Endothelial cell of umbilical vein (primary cell): ENCODE measurements around the gene AFAP1L2. TPM values are rescaled to one million over a fixed set of nuclear protein-coding genes. Genes with fewer than 3 reads are reported as not detected.

Experiments used
- BruUV-seq: library from RNA; stranded (reverse); fragments of 400-500 nt; replicated peaks from 2 replicates; lab custom pipeline; 2021; lab: Mats Ljungman, UMichigan
- CTCF ChIA-PET: fragments of 300-600, 350-600 bp; sonication (Branson Sonifier 250); formaldehyde crosslinking; loops from one replicate; lab custom pipeline; 2021; ENCODE audit warnings: antibody characterized with exemption, inconsistent platforms; lab: Charles Lee
- POLR2A ChIA-PET: fragments of 300-600, 350-600 bp; sonication (Branson Sonifier 250); formaldehyde crosslinking; loops from one replicate; lab custom pipeline; 2021; ENCODE audit warnings: antibody characterized with exemption, inconsistent platforms; lab: Charles Lee
- DNase-seq: peaks from one replicate; pipeline ENCODE4 v3.0.0-alpha.2; 2011; ENCODE audit warnings: low read depth, low spot score
- FAIRE-seq: peaks from 2 replicates; lab custom pipeline; 2011; peaks lifted over from hg19 to GRCh38; lab: Jason Lieb, UNC
- H2AFZ ChIP-seq: 2 replicates; pipeline ENCODE4 v1.6.0; 2012; ENCODE audit warnings: low read depth, low read length, control low read depth, inconsistent platforms
- H3K27ac ChIP-seq: 2 replicates; pipeline ENCODE4 v1.5.1; 2011; ENCODE audit warnings: low read depth, mild to moderate bottlenecking, control low read depth, low read length, moderate library complexity; ENCODE audit not compliant: insufficient read depth
- H3K27me3 ChIP-seq, 2 experiments: 2 replicates each; pipeline versions ENCODE4 v1.6.0 to v1.6.1; 2011; ENCODE audit warnings: low read length in 2 of 2, mixed read lengths in 1 of 2; ENCODE audit not compliant: control insufficient read depth in 2 of 2, insufficient read depth in 2 of 2
- H3K36me3 ChIP-seq, 2 experiments: 2 replicates in 1 of 2; 3 replicates in 1 of 2; pipeline ENCODE4 v1.5.1; 2011; ENCODE audit warnings: low read length in 2 of 2, mild to moderate bottlenecking in 1 of 2, moderate library complexity in 1 of 2; ENCODE audit not compliant: control insufficient read depth in 2 of 2, insufficient read depth in 2 of 2; ENCODE audit errors: extremely low read depth in 1 of 2
- H3K4me1 ChIP-seq: 3 replicates; pipeline ENCODE4 v1.5.1; 2011; ENCODE audit warnings: mild to moderate bottlenecking, low read length; ENCODE audit not compliant: control insufficient read depth, insufficient read depth; ENCODE audit errors: extremely low read depth
- H3K4me2 ChIP-seq: 2 replicates; pipeline ENCODE4 v1.6.1; 2011; ENCODE audit warnings: low read length, control low read depth, mixed read lengths; ENCODE audit not compliant: insufficient read depth
- H3K4me3 ChIP-seq, 3 experiments: fragments of 200-600 bp in 1 of 3; sonication (generic), shearing (Covaris generic) in 1 of 3; replicated peaks in 1 of 3; 2 replicates each; pipeline ENCODE4 v1.5.1; 2011 to 2016; ENCODE audit warnings: control low read depth in 3 of 3, low read length in 3 of 3, mild to moderate bottlenecking in 2 of 3, inconsistent platforms in 1 of 3, low read depth in 1 of 3, moderate library complexity in 1 of 3; ENCODE audit not compliant: insufficient read depth in 1 of 3
- H3K79me2 ChIP-seq: 2 replicates; pipeline ENCODE4 v1.6.0; 2012; ENCODE audit warnings: low read length, inconsistent platforms; ENCODE audit not compliant: control insufficient read depth, insufficient read depth
- H3K9ac ChIP-seq: replicated peaks from 2 replicates; pipeline ENCODE3; 2011; ENCODE audit warnings: low read length, control low read depth; ENCODE audit not compliant: insufficient read depth; ENCODE audit errors: extremely low read depth
- H3K9me1 ChIP-seq: replicated peaks from 3 replicates; pipeline ENCODE4 v1.6.0; 2011; ENCODE audit warnings: mild to moderate bottlenecking, low read length; ENCODE audit not compliant: control insufficient read depth, insufficient read depth; ENCODE audit errors: extremely low read depth
- H3K9me3 ChIP-seq: replicated peaks from 2 replicates; pipeline ENCODE4 v1.5.1; 2012; ENCODE audit warnings: low read length, inconsistent platforms; ENCODE audit not compliant: control insufficient read depth, insufficient read depth
- H4K20me1 ChIP-seq: replicated peaks from 2 replicates; pipeline ENCODE3; 2011; ENCODE audit warnings: mild to moderate bottlenecking, low read length; ENCODE audit not compliant: control insufficient read depth, insufficient read depth; ENCODE audit errors: extremely low read depth
- EZH2 ChIP-seq: IDR thresholded peaks from 2 replicates; pipeline ENCODE4 v1.6.1; 2012; ENCODE audit warnings: borderline replicate concordance, low read depth, mild to moderate bottlenecking, moderate library complexity, low read length, inconsistent platforms; ENCODE audit not compliant: severe bottlenecking
- FOS ChIP-seq: IDR thresholded peaks from 2 replicates; pipeline ENCODE4 v1.6.1; 2011; ENCODE audit warnings: mild to moderate bottlenecking, low read length, moderate library complexity, borderline replicate concordance; ENCODE audit not compliant: insufficient read depth
- GATA2 ChIP-seq: IDR thresholded peaks from 2 replicates; pipeline ENCODE4 v1.7.0; 2011; ENCODE audit warnings: low read depth, mild to moderate bottlenecking, moderate library complexity, mixed read lengths, low read length; ENCODE audit not compliant: insufficient read length, insufficient read depth
- JUN ChIP-seq: IDR thresholded peaks from 2 replicates; pipeline ENCODE4 v1.6.1; 2011; ENCODE audit warnings: borderline replicate concordance, low read depth; ENCODE audit not compliant: insufficient read length, insufficient read depth
- MAX ChIP-seq: IDR thresholded peaks from 2 replicates; pipeline ENCODE4 v1.6.1; 2011; ENCODE audit not compliant: insufficient read depth, insufficient read length
- MYC ChIP-seq: IDR thresholded peaks from one replicate; pipeline ENCODE4 v1.6.1; 2011; ENCODE audit warnings: mild to moderate bottlenecking, low read depth, low read length
- POLR2A ChIP-seq: IDR thresholded peaks from 2 replicates; pipeline ENCODE4 v1.6.1; 2012; ENCODE audit warnings: low read depth, mild to moderate bottlenecking, control low read depth, low read length
- POLR2AphosphoS5 ChIP-seq: IDR thresholded peaks from 2 replicates; pipeline ENCODE4 v1.6.1; 2012; ENCODE audit warnings: low read depth, mild to moderate bottlenecking, control low read depth, low read length, moderate library complexity; ENCODE audit not compliant: insufficient read depth
- dilution Hi-C: fragments of 300-500 bp; cut with MboI; formaldehyde crosslinking; loops from one replicate; pipeline ENCODE4 v1.15.0; 2019; ENCODE audit warnings: low sequenced_read_pairs; ENCODE audit not compliant: extremely low pct_ligation_motif_present
- intact Hi-C: fragments of 100-400 bp; cut with micrococcal nuclease; formaldehyde crosslinking; loops from one replicate; pipeline ENCODE4 v1.10.0; 2022
- polyA plus RNA-seq, 4 experiments: library from polyadenylated mRNA; depleted of rRNA in 3 of 4; stranded (reverse) in 3 of 4; unstranded in 1 of 4; fragments of >200 nt; gene quantifications; 2 replicates each; pipeline versions ENCODE4 v1.2.1 to v1.2.3, GENCODE V29; 2011 to 2012; ENCODE audit warnings: missing spikeins in 1 of 4
- total RNA-seq: library from RNA; stranded (reverse); gene quantifications from 2 replicates; pipeline ENCODE4 v1.2.3, GENCODE V29; 2021
- TF ChIP-seq, protein P1 (sequence below), 2 donors: IDR thresholded peaks; 1 replicate in 1 of 2; 2 replicates in 1 of 2; pipeline ENCODE4 v1.5.1; 2011; ENCODE audit warnings: low read length in 2 of 2, mild to moderate bottlenecking in 2 of 2, moderate library complexity in 2 of 2, control low read depth in 1 of 2, inconsistent platforms in 1 of 2, low read depth in 1 of 2; ENCODE audit not compliant: insufficient read depth in 1 of 2; ENCODE audit errors: extremely low read depth in 1 of 2

AFAP1L2 gene
- total and polyA plus RNA-seq, 2 donors (not counting 3 experiments of a cell fraction or from before 2014, with no cell fraction given), result 0.90 to 4.1 TPM

DNA sequence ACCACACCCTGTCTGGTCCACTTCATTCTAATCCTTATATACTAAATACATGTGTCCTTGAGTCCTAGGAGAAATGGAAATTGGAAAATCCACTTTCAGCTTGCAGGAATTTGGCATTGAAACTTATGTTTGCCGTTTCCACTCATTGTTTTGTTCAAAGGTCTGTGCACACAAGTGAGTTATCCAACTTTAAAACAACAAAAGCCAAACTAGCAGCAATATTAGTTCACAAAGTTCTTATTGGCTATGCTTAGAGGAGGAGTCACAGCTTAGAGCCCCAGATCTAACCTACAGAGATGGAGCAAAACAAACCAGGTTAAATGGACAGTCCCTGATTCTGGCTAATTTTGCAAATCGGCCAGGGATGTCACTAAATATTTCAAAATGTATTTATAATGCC, 44.6 kb upstream of the AFAP1L2 start:
- Histone ChIP-seq H3K36me3 (peaks cover 0 to 16% of the 10 kb centered on the region in 2 experiments), H3K9ac (no peak overlapping the region), H3K4me3 (no peak overlapping the region), H3K27ac (no peak overlapping the region), H3K9me3 (no peaks in the 10 kb centered on the region), H4K20me1 (no peaks in the 10 kb centered on the region), H3K27me3 (no peaks in the 10 kb centered on the region), H3K9me1 (no peaks in the 10 kb centered on the region), H3K4me1 (peaks cover 13% of the 10 kb centered on the region), H3K79me2 (no peaks in the 10 kb centered on the region), H3K4me2 (no peak overlapping the region), H2AFZ (no peak overlapping the region)
- FAIRE-seq (no peak), DNase-seq (peak; percentile 75)
- dilution Hi-C loops, result no loop called here
- intact Hi-C loops, result no loop called here
- CTCF ChIA-PET, result interaction anchor here (1.4 to 2.4 kb wide), 3 partner anchors 9 to 145 kb away, joined by 5 to 14 read pairs (median 10); no protein-coding TSS in a partner anchor
- POLR2A ChIA-PET, result no interaction called here
- no TSS peak for BruUV-seq
- TF ChIP-seq, protein P1, sequence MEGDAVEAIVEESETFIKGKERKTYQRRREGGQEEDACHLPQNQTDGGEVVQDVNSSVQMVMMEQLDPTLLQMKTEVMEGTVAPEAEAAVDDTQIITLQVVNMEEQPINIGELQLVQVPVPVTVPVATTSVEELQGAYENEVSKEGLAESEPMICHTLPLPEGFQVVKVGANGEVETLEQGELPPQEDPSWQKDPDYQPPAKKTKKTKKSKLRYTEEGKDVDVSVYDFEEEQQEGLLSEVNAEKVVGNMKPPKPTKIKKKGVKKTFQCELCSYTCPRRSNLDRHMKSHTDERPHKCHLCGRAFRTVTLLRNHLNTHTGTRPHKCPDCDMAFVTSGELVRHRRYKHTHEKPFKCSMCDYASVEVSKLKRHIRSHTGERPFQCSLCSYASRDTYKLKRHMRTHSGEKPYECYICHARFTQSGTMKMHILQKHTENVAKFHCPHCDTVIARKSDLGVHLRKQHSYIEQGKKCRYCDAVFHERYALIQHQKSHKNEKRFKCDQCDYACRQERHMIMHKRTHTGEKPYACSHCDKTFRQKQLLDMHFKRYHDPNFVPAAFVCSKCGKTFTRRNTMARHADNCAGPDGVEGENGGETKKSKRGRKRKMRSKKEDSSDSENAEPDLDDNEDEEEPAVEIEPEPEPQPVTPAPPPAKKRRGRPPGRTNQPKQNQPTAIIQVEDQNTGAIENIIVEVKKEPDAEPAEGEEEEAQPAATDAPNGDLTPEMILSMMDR (IDR thresholded peaks at IDR 0.05; ENCODE audit: extremely low read depth in 1 of 2, insufficient read depth in 1 of 2, low read depth in 1 of 2, low read length in 2 of 2), result no peak
- no peak for TF ChIP-seq MYC
- no peak for TF ChIP-seq POLR2A
- no peak for TF ChIP-seq MAX
- no peak for TF ChIP-seq POLR2AphosphoS5
- TF ChIP-seq EZH2, result no peak
- no peak for TF ChIP-seq GATA2
- no peak for TF ChIP-seq FOS
- no peak for TF ChIP-seq JUN
